IMR-90 (cell line): Measurements from ENCODE around the gene SNX7. TPM values are rescaled to one million over a fixed set of nuclear protein-coding genes. Genes with fewer than 3 reads are reported as not detected.

Experiments
- ATAC-seq: fragments of 200-7000 bp; cut with Tn5 transposase; 2 replicates; pipeline ENCODE4 v1.9.1; 2020; ENCODE audit warnings: low read depth, mild to moderate bottlenecking, moderate library complexity
- BruUV-seq: library from RNA; stranded (reverse); fragments of 400-500 nt; replicated peaks from 2 replicates; lab custom pipeline; 2021; lab: Mats Ljungman, UMichigan
- CTCF ChIA-PET: fragments of 300-600 bp; formaldehyde crosslinking; extraction: SDS; loops from one replicate; lab custom pipeline; 2021; ENCODE audit warnings: antibody characterized with exemption; lab: Yijun Ruan, JAX
- POLR2A ChIA-PET: fragments of 300-600 bp; sonication (Branson Sonifier 250); formaldehyde crosslinking; loops from one replicate; lab custom pipeline; 2022; ENCODE audit warnings: antibody characterized with exemption; ENCODE audit not compliant: unreplicated experiment; lab: Charles Lee
- DNase-seq: peaks from one replicate; pipeline ENCODE4 v3.0.0; 2013
- H2AFZ ChIP-seq: replicated peaks from 2 replicates; pipeline ENCODE3; 2013; ENCODE audit warnings: low read length, mild to moderate bottlenecking; ENCODE audit not compliant: poor library complexity
- H2AK5ac ChIP-seq: 2 replicates; pipeline ENCODE4 v1.6.1; 2013; ENCODE audit warnings: low read depth, low read length, inconsistent platforms
- H2AK9ac ChIP-seq: replicated peaks from 2 replicates; pipeline ENCODE3; 2013; ENCODE audit warnings: mild to moderate bottlenecking, low read depth, low read length, moderate library complexity; ENCODE audit not compliant: poor library complexity
- H2BK120ac ChIP-seq: 2 replicates; pipeline ENCODE4 v1.6.1; 2013; ENCODE audit warnings: low read depth, low read length, inconsistent platforms
- H2BK15ac ChIP-seq: 3 replicates; pipeline ENCODE4 v1.6.1; 2013; ENCODE audit warnings: low read depth, low read length, inconsistent platforms
- H2BK20ac ChIP-seq: 2 replicates; pipeline ENCODE4 v1.6.1; 2013; ENCODE audit warnings: low read depth, mild to moderate bottlenecking, inconsistent platforms, low read length, moderate library complexity
- H2BK5ac ChIP-seq: 2 replicates; pipeline ENCODE4 v1.6.1; 2013; ENCODE audit warnings: mild to moderate bottlenecking, low read depth, low read length, inconsistent platforms; ENCODE audit not compliant: poor library complexity, severe bottlenecking
- H3K14ac ChIP-seq: replicated peaks from 2 replicates; pipeline ENCODE4 v1.6.1; 2013; ENCODE audit warnings: low read depth, low read length, inconsistent platforms
- H3K18ac ChIP-seq: 2 replicates; pipeline ENCODE4 v1.6.1; 2013; ENCODE audit warnings: low read depth, low read length, control low read depth
- H3K23ac ChIP-seq: 2 replicates; pipeline ENCODE4 v1.6.1; 2013; ENCODE audit warnings: low read depth, low read length, inconsistent platforms
- H3K27ac ChIP-seq: 2 replicates; pipeline ENCODE4 v1.5.1; 2013; ENCODE audit warnings: mild to moderate bottlenecking, control low read depth, low read length; ENCODE audit not compliant: insufficient read depth
- H3K27me3 ChIP-seq: 2 replicates; pipeline ENCODE4 v1.6.1; 2013; ENCODE audit warnings: low read length; ENCODE audit not compliant: control insufficient read depth, insufficient read depth
- H3K36me3 ChIP-seq: 2 replicates; pipeline ENCODE4 v1.6.1; 2013; ENCODE audit warnings: low read length, mixed read lengths; ENCODE audit not compliant: control insufficient read depth, insufficient read depth
- H3K4ac ChIP-seq: 2 replicates; pipeline ENCODE4 v1.6.1; 2013; ENCODE audit warnings: low read depth, low read length, inconsistent platforms
- H3K4me1 ChIP-seq: 2 replicates; pipeline ENCODE4 v1.6.1; 2013; ENCODE audit warnings: low read length, mixed read lengths; ENCODE audit not compliant: control insufficient read depth, insufficient read depth
- H3K4me2 ChIP-seq: 2 replicates; pipeline ENCODE4 v1.6.1; 2013; ENCODE audit warnings: low read depth, mild to moderate bottlenecking, control low read depth, low read length, moderate library complexity
- H3K4me3 ChIP-seq: 2 replicates; pipeline ENCODE4 v1.5.1; 2013; ENCODE audit warnings: low read depth, mild to moderate bottlenecking, control low read depth, low read length, moderate library complexity; ENCODE audit not compliant: insufficient read depth
- H3K56ac ChIP-seq: 2 replicates; pipeline ENCODE4 v1.6.1; 2013; ENCODE audit warnings: low read length, inconsistent platforms; ENCODE audit not compliant: insufficient read depth; ENCODE audit errors: extremely low read depth
- H3K79me1 ChIP-seq, 2 experiments: 2 replicates each; pipeline ENCODE4 v1.6.1; 2013; ENCODE audit warnings: low read length in 2 of 2, inconsistent platforms in 1 of 2, low read depth in 1 of 2
- H3K9ac ChIP-seq: 2 replicates; pipeline ENCODE4 v1.6.1; 2013; ENCODE audit warnings: low read depth, low read length, control low read depth
- H3K9me1 ChIP-seq: 2 replicates; pipeline ENCODE4 v1.6.1; 2013; ENCODE audit warnings: low read length, inconsistent platforms; ENCODE audit not compliant: insufficient read depth
- H3K9me3 ChIP-seq: 2 replicates; pipeline ENCODE4 v1.6.1; 2013; ENCODE audit warnings: low read length; ENCODE audit not compliant: control insufficient read depth, insufficient read depth
- H4K20me1 ChIP-seq: 2 replicates; pipeline ENCODE4 v1.6.1; 2013; ENCODE audit warnings: low read length, inconsistent platforms; ENCODE audit not compliant: insufficient read depth
- H4K5ac ChIP-seq: 2 replicates; pipeline ENCODE4 v1.6.1; 2013; ENCODE audit warnings: mild to moderate bottlenecking, low read depth, low read length, control low read depth
- H4K8ac ChIP-seq, 2 experiments: 2 replicates each; pipeline ENCODE4 v1.6.1; 2013; ENCODE audit warnings: low read depth in 2 of 2, low read length in 2 of 2, control low read depth in 1 of 2, inconsistent platforms in 1 of 2
- H4K91ac ChIP-seq: 2 replicates; pipeline ENCODE4 v1.6.1; 2013; ENCODE audit warnings: low read depth, low read length, inconsistent platforms; ENCODE audit not compliant: insufficient read depth
- CEBPB ChIP-seq: IDR thresholded peaks from 2 replicates; pipeline ENCODE4 v1.6.1; 2012; ENCODE audit warnings: low read depth, low read length, improper control_type of control experiment
- CHD1 ChIP-seq: IDR thresholded peaks from 2 replicates; pipeline ENCODE4 v1.6.1; 2012; ENCODE audit warnings: low read depth, low read length, improper control_type of control experiment
- CTCF ChIP-seq: conservative IDR thresholded peaks from 2 replicates; pipeline ENCODE4 v1.5.1; 2012; ENCODE audit warnings: mild to moderate bottlenecking, low read depth, low read length, improper control_type of control experiment
- POLR2A ChIP-seq: IDR thresholded peaks from 2 replicates; pipeline ENCODE4 v1.6.1; 2012; ENCODE audit warnings: mild to moderate bottlenecking, low read depth, low read length
- USF2 ChIP-seq: fragments of 150-350 bp; IDR thresholded peaks from 2 replicates; pipeline ENCODE4 v1.6.1; 2017; ENCODE audit warnings: mild to moderate bottlenecking, antibody characterized with exemption, low read length, low read depth
- WGBS, 2 experiments: methylation state at CpG; one replicate each; pipeline versions ENCODE4 v1.1.5 to v1.1.7; 2013; ENCODE audit warnings: missing lambda C conversion rate in 2 of 2; ENCODE audit not compliant: insufficient read length in 1 of 2; ENCODE audit errors: extremely low coverage in 2 of 2; 5-methylcytosine and 5-hydroxymethylcytosine counted together
- dilution Hi-C: fragments of 300-500 bp; cut with HindIII; formaldehyde crosslinking; loops from one replicate; pipeline ENCODE4 v1.14.3; 2018; ENCODE audit warnings: low sequenced_read_pairs; ENCODE audit not compliant: unreplicated experiment
- in situ Hi-C: fragments of 300-500 bp; cut with MboI; formaldehyde crosslinking; loops from 3 replicates; pipeline ENCODE4 v1.14.3; 2019; ENCODE audit warnings: low sequenced_read_pairs, inconsistent platforms, mixed read lengths
- intact Hi-C: fragments of 100-400 bp; cut with micrococcal nuclease; formaldehyde crosslinking; loops from 2 replicates; pipeline ENCODE4 v1.10.0; 2022
- polyA plus RNA-seq, 3 experiments: library from polyadenylated mRNA; depleted of rRNA; stranded (reverse); fragments of >200 nt; gene quantifications; 2 replicates each; pipeline ENCODE4 v1.2.3, GENCODE V29; 2012; ENCODE audit warnings: low replicate concordance in 1 of 3
- total RNA-seq: library from RNA; depleted of rRNA; stranded (reverse); fragments of >200 nt; gene quantifications from 2 replicates; pipeline ENCODE4 v1.2.3, GENCODE V29; 2012

SNX7 gene
- total and polyA plus RNA-seq, 2 of the 4 experiments (the other 2 are of a cell fraction): 22.5 to 24.4 TPM

- H4K20me1 ChIP-seq: no peaks in the 10 kb centered on the region
- H3K4me3 ChIP-seq: no peak overlapping the region
- H3K18ac ChIP-seq: no peak overlapping the region
- no peak overlapping the region for H2BK120ac ChIP-seq
- no peak overlapping the region for H3K56ac ChIP-seq
- intact Hi-C loops: no loop called here
- ChIA-PET POLR2A (no interaction called here), CTCF (no interaction called here)
- no CpG with 5 or more reads among the region's 2 CpGs for WGBS, 2 experiments
- no peak overlapping the region for H4K5ac ChIP-seq
- TF ChIP-seq USF2: no peak
- TF ChIP-seq CEBPB: no peak
- no peak for TF ChIP-seq POLR2A
- no peak for TF ChIP-seq CHD1
- no peak for TF ChIP-seq CTCF
- H4K91ac ChIP-seq: no peak overlapping the region
- DNase-seq (no peak), ATAC-seq (no peak)
- no peak overlapping the region for H3K27ac ChIP-seq
- peaks cover 4 to 8% of the 10 kb centered on the region in 2 experiments; a peak in 3 of 4 replicates for H3K79me1 ChIP-seq
- H3K14ac ChIP-seq: no peak overlapping the region
- peaks cover 2% of the 10 kb centered on the region; the same call in 1 of the 2 replicates for H3K36me3 ChIP-seq
- no peaks in the 10 kb centered on the region for H3K9me3 ChIP-seq
- H2BK15ac ChIP-seq: no peak overlapping the region
- H2AK5ac ChIP-seq: no peak overlapping the region
- H3K4me2 ChIP-seq: no peak overlapping the region
- H2AK9ac ChIP-seq: no peak overlapping the region
- H4K8ac ChIP-seq: no peak overlapping the region
- no peak overlapping the region for H3K4ac ChIP-seq
- no peaks in the 10 kb centered on the region for H3K9me1 ChIP-seq
- dilution Hi-C loops: no loop called here
- H3K4me1 ChIP-seq: no peaks in the 10 kb centered on the region
- no peak overlapping the region for H2BK20ac ChIP-seq
- no peaks in the 10 kb centered on the region for H3K27me3 ChIP-seq
- H2BK5ac ChIP-seq: no peak overlapping the region
- in situ Hi-C loops: no loop called here
- H2AFZ ChIP-seq: no peak overlapping the region
- BruUV-seq: no TSS peak
- no peak overlapping the region for H3K23ac ChIP-seq
- H3K9ac ChIP-seq: no peak overlapping the region
Observed at GRCh38 chr1:98688110-98688739, 26.7 kb downstream of the SNX7 start.
